ENCODE results near the gene ZBTB44. TPM values are rescaled to one million over a fixed set of nuclear protein-coding genes. Genes with fewer than 3 reads are reported as not detected.

ZBTB44 gene
- total RNA-seq, 1 donor from 2014 or later = 32.5 TPM

DNA sequence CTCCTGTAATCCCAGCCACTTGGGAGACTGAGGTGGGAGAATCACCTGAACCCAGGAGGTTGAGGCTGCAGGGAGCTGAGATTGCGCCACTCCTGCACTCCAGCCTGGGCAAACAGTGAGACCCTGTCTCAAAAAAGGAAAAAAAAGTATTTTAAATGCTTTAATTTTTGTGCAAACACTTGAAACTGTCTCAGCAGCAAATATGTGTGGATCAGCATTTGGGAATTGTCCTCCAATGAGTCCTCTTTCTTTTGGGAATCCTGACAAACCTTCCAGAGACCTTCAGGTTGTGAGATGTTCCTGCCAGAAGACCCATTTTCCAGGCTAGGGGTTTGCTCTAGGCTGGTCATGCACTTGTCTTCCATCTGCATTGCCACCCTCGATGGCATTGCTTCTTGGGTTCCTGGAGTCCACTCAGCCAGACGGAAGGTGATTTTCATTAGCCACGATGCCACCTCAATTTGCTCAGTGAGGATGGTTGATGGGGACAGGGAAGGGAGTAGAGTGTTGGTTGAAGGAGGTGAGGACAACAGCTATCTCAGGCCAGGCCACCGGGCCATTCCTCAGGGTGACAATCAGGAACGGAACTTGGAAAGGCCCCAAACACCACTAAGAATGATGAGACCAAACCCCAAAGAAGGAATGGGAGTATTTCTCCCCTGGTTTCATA, 99.7 kb downstream of the ZBTB44 start:
- H3K27ac Mint-ChIP-seq (ENCODE audit: unreplicated experiment) = no peak overlapping the region
- TF ChIP-seq, protein P1, sequence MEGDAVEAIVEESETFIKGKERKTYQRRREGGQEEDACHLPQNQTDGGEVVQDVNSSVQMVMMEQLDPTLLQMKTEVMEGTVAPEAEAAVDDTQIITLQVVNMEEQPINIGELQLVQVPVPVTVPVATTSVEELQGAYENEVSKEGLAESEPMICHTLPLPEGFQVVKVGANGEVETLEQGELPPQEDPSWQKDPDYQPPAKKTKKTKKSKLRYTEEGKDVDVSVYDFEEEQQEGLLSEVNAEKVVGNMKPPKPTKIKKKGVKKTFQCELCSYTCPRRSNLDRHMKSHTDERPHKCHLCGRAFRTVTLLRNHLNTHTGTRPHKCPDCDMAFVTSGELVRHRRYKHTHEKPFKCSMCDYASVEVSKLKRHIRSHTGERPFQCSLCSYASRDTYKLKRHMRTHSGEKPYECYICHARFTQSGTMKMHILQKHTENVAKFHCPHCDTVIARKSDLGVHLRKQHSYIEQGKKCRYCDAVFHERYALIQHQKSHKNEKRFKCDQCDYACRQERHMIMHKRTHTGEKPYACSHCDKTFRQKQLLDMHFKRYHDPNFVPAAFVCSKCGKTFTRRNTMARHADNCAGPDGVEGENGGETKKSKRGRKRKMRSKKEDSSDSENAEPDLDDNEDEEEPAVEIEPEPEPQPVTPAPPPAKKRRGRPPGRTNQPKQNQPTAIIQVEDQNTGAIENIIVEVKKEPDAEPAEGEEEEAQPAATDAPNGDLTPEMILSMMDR (IDR thresholded peaks at IDR 0.05) = no peak
- H3K36me3 Mint-ChIP-seq (ENCODE audit: unreplicated experiment) = no peaks in the 10 kb centered on the region
- H3K27me3 Mint-ChIP-seq (ENCODE audit: unreplicated experiment) = peaks cover 31% of the 10 kb centered on the region
- H3K9me3 Mint-ChIP-seq (ENCODE audit: unreplicated experiment) = no peaks in the 10 kb centered on the region
- H3K4me1 Mint-ChIP-seq (ENCODE audit: unreplicated experiment) = peaks cover 10% of the 10 kb centered on the region
- H3K4me3 Mint-ChIP-seq (ENCODE audit: unreplicated experiment) = no peak overlapping the region
- DNase-seq (ENCODE audit: extremely low spot score, unreplicated experiment) = peak; percentile 60

DNA sequence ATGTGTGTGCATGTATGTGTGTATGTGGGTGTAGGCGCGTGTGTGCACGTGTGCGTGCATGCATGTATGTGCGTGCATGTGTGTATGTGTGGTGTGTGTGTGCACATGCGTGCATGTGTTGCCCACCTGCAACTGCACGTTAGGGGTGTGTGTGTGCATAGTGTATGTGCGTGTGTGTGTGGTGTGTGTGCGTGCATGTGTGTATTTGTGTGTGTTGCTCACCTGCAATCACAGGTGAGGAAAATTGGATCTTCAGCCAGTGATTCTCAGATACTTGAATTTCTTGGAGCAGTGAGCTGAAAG, 100.8 kb downstream of the ZBTB44 start:
- Mint-ChIP-seq H3K27ac (ENCODE audit: unreplicated experiment) (no peak overlapping the region), H3K27me3 (ENCODE audit: unreplicated experiment) (peaks cover 33% of the 10 kb centered on the region), H3K4me3 (ENCODE audit: unreplicated experiment) (no peak overlapping the region), H3K4me1 (ENCODE audit: unreplicated experiment) (peaks cover 10% of the 10 kb centered on the region), H3K9me3 (ENCODE audit: unreplicated experiment) (no peaks in the 10 kb centered on the region), H3K36me3 (ENCODE audit: unreplicated experiment) (no peaks in the 10 kb centered on the region)
- TF ChIP-seq, protein P1 (IDR thresholded peaks at IDR 0.05) = no peak
- DNase-seq (ENCODE audit: extremely low spot score, unreplicated experiment) = peak; percentile 40

DNA sequence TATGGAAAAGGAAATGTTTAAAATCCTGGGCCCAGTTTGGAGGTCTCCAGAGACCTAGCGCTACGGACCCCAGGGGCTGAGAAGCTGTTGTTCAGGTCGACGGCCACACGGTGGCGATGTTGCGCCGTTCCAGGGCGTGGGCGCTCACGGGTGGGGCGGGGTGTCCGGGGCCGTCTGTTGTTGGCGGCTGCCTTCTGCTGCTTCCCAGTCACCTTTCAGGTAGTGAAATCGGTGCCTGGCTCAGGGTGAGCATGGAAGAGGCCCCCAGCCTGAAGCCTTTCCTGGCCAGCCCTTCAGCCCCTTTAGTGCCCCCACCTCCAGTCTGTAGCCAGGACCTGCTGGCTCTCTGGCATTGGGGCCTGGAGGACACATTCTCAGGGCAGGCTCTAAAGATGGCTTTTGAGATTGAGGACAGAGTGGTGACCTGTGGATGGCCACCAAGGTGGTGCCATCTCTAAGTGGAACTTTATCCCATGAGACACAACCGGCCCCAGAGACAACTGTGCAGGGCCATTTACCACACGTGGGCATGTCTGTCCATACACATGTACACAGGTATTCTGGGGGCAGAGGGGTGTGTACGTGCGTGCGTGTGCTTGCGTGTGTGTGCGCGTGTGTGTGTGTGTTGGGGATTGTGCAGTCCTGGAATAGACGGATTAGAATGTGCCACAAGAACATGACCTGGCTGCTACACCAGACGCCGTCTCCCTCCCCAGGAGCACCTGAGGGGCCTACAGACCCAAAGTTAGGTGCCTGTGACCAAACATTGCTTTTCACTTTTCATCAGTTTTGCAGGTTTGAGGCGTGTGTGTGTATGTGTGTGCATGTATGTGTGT, 101.4 kb downstream of the ZBTB44 start:
- H3K36me3 Mint-ChIP-seq (ENCODE audit: unreplicated experiment) = no peaks in the 10 kb centered on the region
- no peak overlapping the region for H3K4me3 Mint-ChIP-seq (ENCODE audit: unreplicated experiment)
- peaks cover 10% of the 10 kb centered on the region for H3K4me1 Mint-ChIP-seq (ENCODE audit: unreplicated experiment)
- TF ChIP-seq, protein P1 (IDR thresholded peaks at IDR 0.05) = peak; percentile 98
- DNase-seq (ENCODE audit: extremely low spot score, unreplicated experiment) = peak; percentile 87
- peaks cover 33% of the 10 kb centered on the region for H3K27me3 Mint-ChIP-seq (ENCODE audit: unreplicated experiment)
- no peaks in the 10 kb centered on the region for H3K9me3 Mint-ChIP-seq (ENCODE audit: unreplicated experiment)
- no peak overlapping the region for H3K27ac Mint-ChIP-seq (ENCODE audit: unreplicated experiment)

DNA sequence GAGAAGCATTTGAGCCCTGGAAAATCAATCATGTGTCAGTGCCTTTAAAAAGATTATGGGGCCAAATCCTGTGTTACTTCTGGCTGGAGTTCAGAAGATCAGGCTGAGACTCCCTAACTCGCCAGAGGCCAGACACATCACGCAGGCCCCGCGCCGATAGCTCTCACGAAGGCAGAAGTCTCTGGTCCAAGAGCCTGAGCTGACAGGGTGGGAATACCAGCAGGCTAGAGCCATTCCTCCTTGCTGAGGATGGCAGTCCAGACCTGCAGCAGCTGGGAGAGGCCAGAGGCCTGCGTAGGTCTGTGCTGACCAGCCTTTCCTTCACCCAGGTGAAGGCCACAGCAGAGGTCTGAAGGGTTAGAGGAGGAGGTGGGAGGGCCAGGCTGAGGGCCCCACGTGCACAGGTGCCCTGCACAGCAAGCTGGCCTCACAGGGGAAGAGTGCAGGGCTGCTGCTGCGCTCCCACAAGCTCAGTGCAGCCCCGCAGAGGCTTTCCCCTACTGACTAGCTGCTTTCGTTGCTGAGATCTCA, 102.2 kb downstream of the ZBTB44 start:
- Mint-ChIP-seq H3K27ac (ENCODE audit: unreplicated experiment) (no peak overlapping the region), H3K4me3 (ENCODE audit: unreplicated experiment) (no peak overlapping the region), H3K27me3 (ENCODE audit: unreplicated experiment) (peaks cover 33% of the 10 kb centered on the region), H3K4me1 (ENCODE audit: unreplicated experiment) (peaks cover 6% of the 10 kb centered on the region), H3K36me3 (ENCODE audit: unreplicated experiment) (no peaks in the 10 kb centered on the region), H3K9me3 (ENCODE audit: unreplicated experiment) (no peaks in the 10 kb centered on the region)
- TF ChIP-seq, protein P1 (IDR thresholded peaks at IDR 0.05) = no peak
- DNase-seq (ENCODE audit: extremely low spot score, unreplicated experiment) = peak; percentile 79

DNA sequence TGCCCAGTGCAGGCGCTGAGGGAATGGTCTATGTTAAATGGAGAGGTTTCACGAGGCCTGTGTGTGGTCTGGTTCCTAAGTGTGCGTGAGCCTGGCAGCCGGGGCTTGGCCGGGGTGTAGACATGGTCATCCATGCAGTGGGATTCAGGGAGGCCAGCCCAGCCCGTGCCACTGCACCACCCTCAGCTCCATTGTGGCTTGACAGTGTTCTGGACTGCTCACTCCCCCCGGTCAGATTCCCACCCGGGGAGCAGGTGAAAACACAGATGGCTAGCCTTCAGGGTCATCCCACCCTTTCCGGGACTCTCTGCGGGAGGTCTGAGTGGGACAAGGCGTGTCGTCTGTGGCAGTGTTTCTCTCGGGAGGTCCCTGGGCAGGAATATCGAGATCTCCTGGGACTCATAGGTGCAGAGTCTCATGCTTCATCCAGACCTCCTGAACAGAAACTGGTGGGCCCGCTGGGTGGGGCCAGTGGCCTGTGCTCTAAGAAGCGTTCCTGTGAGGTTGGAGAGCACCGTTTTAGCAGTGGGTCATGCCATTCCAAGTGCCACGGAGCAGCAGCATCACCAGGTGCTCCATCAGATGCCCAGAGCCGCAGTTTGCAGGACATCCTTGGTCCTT, 102.8 kb downstream of the ZBTB44 start:
- Mint-ChIP-seq H3K4me3 (ENCODE audit: unreplicated experiment) (no peak overlapping the region), H3K27me3 (ENCODE audit: unreplicated experiment) (peaks cover 33% of the 10 kb centered on the region)
- DNase-seq (ENCODE audit: extremely low spot score, unreplicated experiment) = peak; percentile 83

More for the DNA sequence above, 102.8 kb downstream of the ZBTB44 start:
- H3K4me1 Mint-ChIP-seq (ENCODE audit: unreplicated experiment) = peaks cover 4% of the 10 kb centered on the region
- H3K9me3 Mint-ChIP-seq (ENCODE audit: unreplicated experiment) = no peaks in the 10 kb centered on the region
- H3K36me3 Mint-ChIP-seq (ENCODE audit: unreplicated experiment) = no peaks in the 10 kb centered on the region
- no peak overlapping the region for H3K27ac Mint-ChIP-seq (ENCODE audit: unreplicated experiment)
- TF ChIP-seq, protein P1 (IDR thresholded peaks at IDR 0.05) = no peak

Data from osteocyte (in vitro differentiated cells).